Mucosa of descending colon (tissue), 3 donors: ENCODE results near the gene MKKS. TPM values are rescaled to one million over a fixed set of nuclear protein-coding genes. Genes with fewer than 3 reads are reported as not detected.
A peak's percentile ranks its signal among the peaks of the same experiment; 100 is the strongest.
"Not testable (repeated sequence)": the region's sequence is repeated elsewhere in the genome, so short reads cannot be mapped to it uniquely, and the experiment has no call there.

Source experiments
- ATAC-seq: fragments of 200-7000 bp; cut with Tn5 transposase; one replicate; pipeline ENCODE4 v1.9.1; 2020; ENCODE audit warnings: mild to moderate bottlenecking, moderate library complexity
- DNase-seq, 3 donors: peaks; one replicate each; pipeline ENCODE4 v3.0.0-alpha.2; 2020
- H3K36me3 ChIP-seq: fragments of 200-600 bp; one replicate; pipeline ENCODE4 v1.8.0; 2021; ENCODE audit warnings: low read depth, mild to moderate bottlenecking
- H3K4me1 ChIP-seq: fragments of 200-600 bp; one replicate; pipeline ENCODE4 v1.8.0; 2021; ENCODE audit warnings: low read depth, mild to moderate bottlenecking
- H3K4me3 ChIP-seq: fragments of 200-600 bp; one replicate; pipeline ENCODE4 v1.8.0; 2021; ENCODE audit warnings: mild to moderate bottlenecking
- H3K9me3 ChIP-seq: fragments of 200-600 bp; one replicate; pipeline ENCODE4 v1.8.0; 2021; ENCODE audit warnings: mild to moderate bottlenecking
- CTCF ChIP-seq: fragments of 200-600 bp; IDR thresholded peaks from one replicate; pipeline ENCODE4 v1.8.0; 2022; ENCODE audit warnings: antibody characterized with exemption, mild to moderate bottlenecking
- intact Hi-C, 2 donors: fragments of 100-400 bp; cut with DNase I in 1 of 2; cut with micrococcal nuclease in 1 of 2; formaldehyde crosslinking; loops; one replicate each; pipeline versions ENCODE4 v1.11.0 to v1.11.1; 2022; cut with DNase I, micrococcal nuclease
- total RNA-seq, 3 donors: library from RNA; stranded (reverse); fragmentation: NEBNext Ultra II Directional in 2 of 3; extraction: Animal tissue kit (Norgen Biotek cat#: 25700) in 2 of 3; gene quantifications; one replicate each; pipeline versions ENCODE4 v1.2.1 to v1.2.4, GENCODE V29; 2021 to 2023
- donor health status: DM: no; HTN: no; CAD: no; lungs with moderate emphysema.
- donor health status: DM: no; HTN: no; CAD: no.
- donor health status: DM: no; HTN: yes; CAD: no.

MKKS gene
- total RNA-seq, 3 donors from 2014 or later: 21.1 to 30.0 (median 28.2) TPM

GRCh38 chr20:10429443-10429981 is 4.5 kb downstream of the MKKS start:
- intact Hi-C loops: loop anchor here in 1 of 2 donors (10.0 kb wide), 1 partner anchor 455 kb away; no protein-coding TSS in a partner anchor
- DNase-seq: peak in 2 of 3 donors; percentile 46 to 64

GRCh38 chr20:10428008-10428407 is 6.0 kb downstream of the MKKS start:
- no peak for ATAC-seq
- intact Hi-C loops: loop anchor here in 1 of 2 donors (10.0 kb wide), 1 partner anchor 453 kb away; no protein-coding TSS in a partner anchor
- no peak for TF ChIP-seq CTCF

More at GRCh38 chr20:10429443-10429981, 4.5 kb downstream of the MKKS start:
- H3K4me1 ChIP-seq: peaks cover 50% of the 10 kb centered on the region
- no peaks in the 10 kb centered on the region for H3K9me3 ChIP-seq
- peak; percentile 36 for ATAC-seq
- peaks cover 4% of the 10 kb centered on the region for H3K36me3 ChIP-seq
- TF ChIP-seq CTCF: no peak
- no peak overlapping the region for H3K4me3 ChIP-seq

GRCh38 chr20:10427060-10427692 is 6.8 kb downstream of the MKKS start:
- intact Hi-C loops: loop anchor here in 1 of 2 donors (10.0 kb wide), 1 partner anchor 452 kb away; no protein-coding TSS in a partner anchor

More at GRCh38 chr20:10428008-10428407, 6.0 kb downstream of the MKKS start:
- Histone ChIP-seq H3K36me3 (no peaks in the 10 kb centered on the region), H3K4me3 (no peak overlapping the region), H3K9me3 (no peaks in the 10 kb centered on the region), H3K4me1 (peaks cover 47% of the 10 kb centered on the region)
- DNase-seq: no peak

GRCh38 chr20:10423735-10424134 is 10.3 kb downstream of the MKKS start:
- Histone ChIP-seq H3K4me3 (no peak overlapping the region), H3K9me3 (no peaks in the 10 kb centered on the region), H3K36me3 (no peaks in the 10 kb centered on the region), H3K4me1 (peaks cover 11% of the 10 kb centered on the region)
- no peak for DNase-seq
- intact Hi-C loops: loop anchor here in 1 of 2 donors (10.0 kb wide), 1 partner anchor 449 kb away; no protein-coding TSS in a partner anchor
- no peak for ATAC-seq
- no peak for TF ChIP-seq CTCF

More at GRCh38 chr20:10427060-10427692, 6.8 kb downstream of the MKKS start:
- Histone ChIP-seq H3K4me1 (peaks cover 39% of the 10 kb centered on the region), H3K36me3 (no peaks in the 10 kb centered on the region), H3K9me3 (no peaks in the 10 kb centered on the region), H3K4me3 (no peak overlapping the region)
- DNase-seq: peak in 2 of 3 donors; percentile 42 to 74
- peak; percentile 38 for ATAC-seq
- TF ChIP-seq CTCF: peak; percentile 68

- intact Hi-C loops: loop anchor here (10.0 kb wide), 1 partner anchor 445 kb away; no protein-coding TSS in a partner anchor
- DNase-seq: no peak
- no peak for TF ChIP-seq CTCF
- ATAC-seq: no peak
- H3K4me3 ChIP-seq: no peak overlapping the region
- no peaks in the 10 kb centered on the region for H3K4me1 ChIP-seq
- no peaks in the 10 kb centered on the region for H3K9me3 ChIP-seq
- no peaks in the 10 kb centered on the region for H3K36me3 ChIP-seq
Observed at GRCh38 chr20:10419550-10420133, 14.4 kb downstream of the MKKS start.

- not testable (repeated sequence) for H3K36me3 ChIP-seq, H3K4me1 ChIP-seq, ATAC-seq, DNase-seq, H3K9me3 ChIP-seq, H3K4me3 ChIP-seq
- intact Hi-C loops: loop anchor here in 1 of 2 donors (10.0 kb wide), 1 partner anchor 442 kb away; no protein-coding TSS in a partner anchor
Observed at GRCh38 chr20:10417218-10417617, 16.8 kb downstream of the MKKS start.
